ENCODE results near the gene APLP2. TPM values are rescaled to one million over a fixed set of nuclear protein-coding genes. Genes with fewer than 3 reads are reported as not detected.
"Not testable (repeated sequence)": the region's sequence is repeated elsewhere in the genome, so short reads cannot be mapped to it uniquely, and the experiment has no call there.

The APLP2 gene
- total RNA-seq, 1 experiment from 2014 or later = 317 TPM

DNA sequence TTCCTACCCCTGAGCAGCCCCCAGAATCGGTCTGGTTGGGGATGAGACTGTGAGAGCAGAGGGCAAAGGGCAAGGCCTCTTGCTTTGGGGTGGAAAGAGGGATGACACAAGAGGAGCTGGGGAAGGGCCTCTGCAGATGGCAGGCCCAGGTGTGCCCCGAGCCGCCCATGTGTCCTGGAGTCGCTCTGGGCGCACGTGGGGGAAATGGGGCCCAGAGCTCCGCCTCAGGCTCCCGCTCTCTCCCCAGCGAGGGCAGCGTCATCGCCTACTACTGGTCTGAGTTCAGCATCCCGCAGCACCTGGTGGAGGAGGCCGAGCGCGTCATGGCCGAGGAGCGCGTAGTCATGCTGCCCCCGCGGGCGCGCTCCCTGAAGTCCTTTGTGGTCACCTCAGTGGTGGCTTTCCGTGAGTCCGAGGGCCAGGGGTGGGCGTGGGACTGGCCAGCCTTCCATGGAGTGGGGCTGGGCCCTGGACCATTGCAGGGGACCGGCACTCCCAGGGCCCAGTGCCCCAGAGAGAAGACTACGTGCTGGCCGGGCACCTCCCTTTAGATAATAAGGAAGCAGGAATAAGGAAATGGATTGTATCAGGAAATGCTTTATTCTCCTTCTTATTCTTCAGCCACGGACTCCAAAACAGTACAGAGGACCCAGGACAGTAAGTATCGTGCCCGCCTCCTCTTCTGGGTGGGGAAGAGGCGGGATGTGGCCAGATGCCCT lies 120.0 kb downstream of the APLP2 start:
- intact Hi-C loops (cut with micrococcal nuclease) = no loop called here
- Mint-ChIP-seq H3K36me3 (ENCODE audit: insufficient read depth, unreplicated experiment) (peaks cover 10% of the 10 kb centered on the region), H3K4me3 (ENCODE audit: unreplicated experiment) (no peak overlapping the region), H3K27ac (ENCODE audit: low read depth, unreplicated experiment) (no peak overlapping the region), H3K9me3 (ENCODE audit: unreplicated experiment) (no peaks in the 10 kb centered on the region), H3K4me1 (ENCODE audit: insufficient read depth, unreplicated experiment) (no peaks in the 10 kb centered on the region), H3K27me3 (ENCODE audit: insufficient read depth, unreplicated experiment) (no peaks in the 10 kb centered on the region)
- CTCF ChIA-PET = interaction anchor here (0.6 kb wide), 1 partner anchor 636 kb away, joined by 3 read pairs; no protein-coding TSS in a partner anchor
- TF ChIP-seq, protein P1, sequence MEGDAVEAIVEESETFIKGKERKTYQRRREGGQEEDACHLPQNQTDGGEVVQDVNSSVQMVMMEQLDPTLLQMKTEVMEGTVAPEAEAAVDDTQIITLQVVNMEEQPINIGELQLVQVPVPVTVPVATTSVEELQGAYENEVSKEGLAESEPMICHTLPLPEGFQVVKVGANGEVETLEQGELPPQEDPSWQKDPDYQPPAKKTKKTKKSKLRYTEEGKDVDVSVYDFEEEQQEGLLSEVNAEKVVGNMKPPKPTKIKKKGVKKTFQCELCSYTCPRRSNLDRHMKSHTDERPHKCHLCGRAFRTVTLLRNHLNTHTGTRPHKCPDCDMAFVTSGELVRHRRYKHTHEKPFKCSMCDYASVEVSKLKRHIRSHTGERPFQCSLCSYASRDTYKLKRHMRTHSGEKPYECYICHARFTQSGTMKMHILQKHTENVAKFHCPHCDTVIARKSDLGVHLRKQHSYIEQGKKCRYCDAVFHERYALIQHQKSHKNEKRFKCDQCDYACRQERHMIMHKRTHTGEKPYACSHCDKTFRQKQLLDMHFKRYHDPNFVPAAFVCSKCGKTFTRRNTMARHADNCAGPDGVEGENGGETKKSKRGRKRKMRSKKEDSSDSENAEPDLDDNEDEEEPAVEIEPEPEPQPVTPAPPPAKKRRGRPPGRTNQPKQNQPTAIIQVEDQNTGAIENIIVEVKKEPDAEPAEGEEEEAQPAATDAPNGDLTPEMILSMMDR (IDR thresholded peaks at IDR 0.05; ENCODE audit: unreplicated experiment) = no peak
- POLR2A ChIA-PET = no interaction called here
- DNase-seq (ENCODE audit: unreplicated experiment) = no peak
- BruUV-seq (replicated peaks) = no TSS peak

DNA sequence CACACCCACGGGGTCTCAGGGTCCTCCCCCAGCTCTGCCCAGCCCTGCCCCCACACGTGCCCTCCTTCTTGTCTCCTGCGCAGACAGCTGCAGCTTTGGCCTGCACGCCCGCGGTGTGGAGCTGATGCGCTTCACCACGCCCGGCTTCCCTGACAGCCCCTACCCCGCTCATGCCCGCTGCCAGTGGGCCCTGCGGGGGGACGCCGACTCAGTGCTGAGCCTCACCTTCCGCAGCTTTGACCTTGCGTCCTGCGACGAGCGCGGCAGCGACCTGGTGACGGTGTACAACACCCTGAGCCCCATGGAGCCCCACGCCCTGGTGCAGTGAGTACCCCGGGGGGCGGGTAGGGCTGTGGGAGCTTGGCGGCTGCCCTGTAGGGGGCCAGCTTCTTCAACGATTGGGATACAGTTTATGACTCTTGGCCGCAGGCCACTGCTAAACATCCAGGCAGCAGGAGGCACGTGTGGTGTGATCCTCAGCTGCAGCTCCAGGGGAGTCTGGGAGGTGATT lies 120.7 kb downstream of the APLP2 start:
- TF ChIP-seq, protein P1 (IDR thresholded peaks at IDR 0.05; ENCODE audit: unreplicated experiment) = no peak
- H3K27ac Mint-ChIP-seq (ENCODE audit: low read depth, unreplicated experiment) = no peak overlapping the region
- DNase-seq (ENCODE audit: unreplicated experiment) = no peak
- BruUV-seq (replicated peaks) = no TSS peak
- H3K27me3 Mint-ChIP-seq (ENCODE audit: insufficient read depth, unreplicated experiment) = no peaks in the 10 kb centered on the region
- no peak overlapping the region for H3K4me3 Mint-ChIP-seq (ENCODE audit: unreplicated experiment)
- H3K4me1 Mint-ChIP-seq (ENCODE audit: insufficient read depth, unreplicated experiment) = no peaks in the 10 kb centered on the region
- ChIA-PET POLR2A (no interaction called here), CTCF (interaction anchor here (0.6 to 1.3 kb wide), 2 partner anchors 22 to 635 kb away, joined by 3 to 7 read pairs; no protein-coding TSS in a partner anchor)
- intact Hi-C loops (cut with micrococcal nuclease) = no loop called here
- H3K36me3 Mint-ChIP-seq (ENCODE audit: insufficient read depth, unreplicated experiment) = peaks cover 10% of the 10 kb centered on the region
- no peaks in the 10 kb centered on the region for H3K9me3 Mint-ChIP-seq (ENCODE audit: unreplicated experiment)

DNA sequence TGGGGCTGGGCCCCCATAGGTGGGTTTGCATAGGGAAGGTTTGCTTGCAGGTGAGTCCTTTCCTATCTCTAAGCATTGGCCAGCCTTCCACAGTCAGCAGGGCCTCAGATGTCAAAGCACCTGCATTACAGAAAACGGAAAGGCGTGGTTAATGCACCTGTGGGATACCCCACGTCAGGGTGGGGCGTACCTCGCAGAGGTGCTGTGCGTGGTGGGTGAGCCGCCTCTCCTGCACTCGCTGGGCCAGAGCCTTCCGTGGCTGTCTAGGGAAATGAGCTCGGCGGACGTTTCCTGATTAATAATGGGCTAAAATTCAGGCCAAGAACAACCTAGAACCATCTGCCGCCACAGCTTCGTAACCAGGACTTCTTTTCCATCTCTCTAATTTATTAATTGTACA lies 122.2 kb downstream of the APLP2 start:
- no TSS peak for BruUV-seq (replicated peaks)
- TF ChIP-seq, protein P1 (IDR thresholded peaks at IDR 0.05; ENCODE audit: unreplicated experiment) = no peak
- POLR2A ChIA-PET = no interaction called here
- H3K4me3 Mint-ChIP-seq (ENCODE audit: unreplicated experiment) = no peak overlapping the region
- H3K9me3 Mint-ChIP-seq (ENCODE audit: unreplicated experiment) = no peaks in the 10 kb centered on the region
- DNase-seq (ENCODE audit: unreplicated experiment) = no peak
- peaks cover 13% of the 10 kb centered on the region for H3K36me3 Mint-ChIP-seq (ENCODE audit: insufficient read depth, unreplicated experiment)
- no peaks in the 10 kb centered on the region for H3K4me1 Mint-ChIP-seq (ENCODE audit: insufficient read depth, unreplicated experiment)
- no peak overlapping the region for H3K27ac Mint-ChIP-seq (ENCODE audit: low read depth, unreplicated experiment)
- CTCF ChIA-PET = interaction anchor here (1.5 kb wide), 1 partner anchor 671 kb away, joined by 3 read pairs; no protein-coding TSS in a partner anchor
- intact Hi-C loops (cut with micrococcal nuclease) = no loop called here
- H3K27me3 Mint-ChIP-seq (ENCODE audit: insufficient read depth, unreplicated experiment) = no peaks in the 10 kb centered on the region

DNA sequence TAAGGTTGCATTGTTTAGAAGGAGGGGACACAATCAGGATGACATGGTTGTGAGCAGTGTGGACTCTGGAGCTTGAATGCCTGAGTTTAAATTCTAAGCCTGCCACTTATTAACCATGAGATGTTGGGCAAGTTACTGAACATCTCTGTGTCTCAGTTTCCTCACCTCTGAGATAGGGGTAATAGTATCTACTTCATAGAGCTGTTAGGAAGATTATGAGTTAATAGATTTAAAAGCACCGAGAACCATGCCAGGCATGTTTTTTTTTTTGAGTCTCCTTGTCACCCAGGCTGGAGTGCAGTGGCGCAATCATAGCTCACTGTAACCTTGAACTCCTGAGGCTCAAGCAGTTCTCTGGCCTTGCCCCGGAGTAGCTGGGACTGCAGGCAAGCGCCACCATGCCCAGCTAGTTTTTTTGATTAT lies 123.2 kb downstream of the APLP2 start:
- Mint-ChIP-seq H3K27ac (ENCODE audit: low read depth, unreplicated experiment) (no peak overlapping the region), H3K36me3 (ENCODE audit: insufficient read depth, unreplicated experiment) (peaks cover 14% of the 10 kb centered on the region), H3K27me3 (ENCODE audit: insufficient read depth, unreplicated experiment) (no peaks in the 10 kb centered on the region), H3K4me1 (ENCODE audit: insufficient read depth, unreplicated experiment) (no peaks in the 10 kb centered on the region), H3K9me3 (ENCODE audit: unreplicated experiment) (no peaks in the 10 kb centered on the region), H3K4me3 (ENCODE audit: unreplicated experiment) (no peak overlapping the region)
- ChIA-PET CTCF (interaction anchor here (0.7 to 1.5 kb wide), 3 partner anchors 20 to 670 kb away, joined by 3 to 5 read pairs (median 3); no protein-coding TSS in a partner anchor), POLR2A (no interaction called here)
- TF ChIP-seq, protein P1 (IDR thresholded peaks at IDR 0.05; ENCODE audit: unreplicated experiment) = no peak
- intact Hi-C loops (cut with micrococcal nuclease) = no loop called here
- no TSS peak for BruUV-seq (replicated peaks)
- DNase-seq (ENCODE audit: unreplicated experiment) = no peak

- intact Hi-C loops (cut with micrococcal nuclease); DNase-seq (ENCODE audit: unreplicated experiment); H3K27me3 Mint-ChIP-seq (ENCODE audit: insufficient read depth, unreplicated experiment); H3K4me3 Mint-ChIP-seq (ENCODE audit: unreplicated experiment); H3K4me1 Mint-ChIP-seq (ENCODE audit: insufficient read depth, unreplicated experiment); POLR2A ChIA-PET; H3K9me3 Mint-ChIP-seq (ENCODE audit: unreplicated experiment); BruUV-seq (replicated peaks); H3K27ac Mint-ChIP-seq (ENCODE audit: low read depth, unreplicated experiment): not testable (repeated sequence)
- H3K36me3 Mint-ChIP-seq (ENCODE audit: insufficient read depth, unreplicated experiment) = peaks cover 10% of the 10 kb centered on the region
- CTCF ChIA-PET = interaction anchor here (1.2 kb wide), 1 partner anchor 19 kb away, joined by 5 read pairs; no protein-coding TSS in a partner anchor
Measured at GRCh38 chr11:130193551-130193950, 123.9 kb downstream of the APLP2 start.
